Karpas-422 (cell line): Measurements from ENCODE around the gene OMP. TPM values are rescaled to one million over a fixed set of nuclear protein-coding genes. Genes with fewer than 3 reads are reported as not detected.
"Not testable (repeated sequence)": the region's sequence is repeated elsewhere in the genome, so short reads cannot be mapped to it uniquely, and the experiment has no call there.

Experiments
- DNase-seq: peaks from one replicate; pipeline ENCODE4 v3.0.0-alpha.2; 2015
- H2AFZ ChIP-seq: fragments of 200-600 bp; sonication (generic); 2 replicates; pipeline ENCODE4 v1.6.1; 2014; ENCODE audit warnings: antibody characterized with exemption, low read length, mixed read lengths
- H3K27ac ChIP-seq: fragments of 200-600 bp; sonication (generic); 2 replicates; pipeline ENCODE4 v1.5.1; 2014; ENCODE audit warnings: mild to moderate bottlenecking, low read length, moderate library complexity
- H3K27me3 ChIP-seq: fragments of 200-600 bp; sonication (generic); 2 replicates; pipeline ENCODE4 v1.6.1; 2014; ENCODE audit warnings: low read length, mixed read lengths
- H3K36me3 ChIP-seq: fragments of 200-600 bp; sonication (generic); 2 replicates; pipeline ENCODE4 v1.6.1; 2014; ENCODE audit warnings: low read length, mixed read lengths; ENCODE audit not compliant: insufficient read depth
- H3K4me1 ChIP-seq: fragments of 200-600 bp; sonication (generic); 2 replicates; pipeline ENCODE4 v1.6.1; 2014; ENCODE audit warnings: mild to moderate bottlenecking, low read length, mixed read lengths
- H3K4me2 ChIP-seq: fragments of 200-600 bp; sonication (generic); 2 replicates; pipeline ENCODE4 v1.6.1; 2014; ENCODE audit warnings: low read length, low read depth, mild to moderate bottlenecking; ENCODE audit not compliant: poor library complexity, severe bottlenecking
- H3K4me3 ChIP-seq: fragments of 200-600 bp; sonication (generic); 2 replicates; pipeline ENCODE4 v1.5.1; 2014; ENCODE audit warnings: mild to moderate bottlenecking, antibody characterized with exemption, low read length, mixed read lengths
- H3K79me2 ChIP-seq: fragments of 200-600 bp; sonication (generic); 2 replicates; pipeline ENCODE4 v1.6.1; 2014; ENCODE audit warnings: mild to moderate bottlenecking, low read length, mixed read lengths
- H3K9ac ChIP-seq: fragments of 200-600 bp; sonication (generic); 2 replicates; pipeline ENCODE4 v1.6.0; 2014; ENCODE audit warnings: low read length
- H3K9me2 ChIP-seq: fragments of 200-600 bp; sonication (generic), shearing (Covaris generic); replicated peaks from 2 replicates; pipeline ENCODE4 v1.6.0; 2014; ENCODE audit warnings: mild to moderate bottlenecking, low read length, moderate library complexity; ENCODE audit not compliant: insufficient read depth
- H3K9me3 ChIP-seq: fragments of 300-700, 200-600 bp; sonication (generic); 2 replicates; pipeline ENCODE4 v1.6.1; 2014; ENCODE audit warnings: low read length, mixed read lengths
- H4K20me1 ChIP-seq: fragments of 200-600 bp; sonication (generic); 2 replicates; pipeline ENCODE4 v1.6.1; 2014; ENCODE audit warnings: mild to moderate bottlenecking, antibody characterized with exemption, low read length, low read depth; ENCODE audit not compliant: insufficient read depth
- total RNA-seq: library from RNA; depleted of rRNA; stranded (reverse); fragments of >200 nt; shearing (Covaris generic); gene quantifications from 2 replicates; pipeline ENCODE4 v1.2.3, GENCODE V29; 2014; ENCODE audit warnings: low replicate concordance

Gene OMP
- total RNA-seq, 1 experiment from 2014 or later = not detected

DNA sequence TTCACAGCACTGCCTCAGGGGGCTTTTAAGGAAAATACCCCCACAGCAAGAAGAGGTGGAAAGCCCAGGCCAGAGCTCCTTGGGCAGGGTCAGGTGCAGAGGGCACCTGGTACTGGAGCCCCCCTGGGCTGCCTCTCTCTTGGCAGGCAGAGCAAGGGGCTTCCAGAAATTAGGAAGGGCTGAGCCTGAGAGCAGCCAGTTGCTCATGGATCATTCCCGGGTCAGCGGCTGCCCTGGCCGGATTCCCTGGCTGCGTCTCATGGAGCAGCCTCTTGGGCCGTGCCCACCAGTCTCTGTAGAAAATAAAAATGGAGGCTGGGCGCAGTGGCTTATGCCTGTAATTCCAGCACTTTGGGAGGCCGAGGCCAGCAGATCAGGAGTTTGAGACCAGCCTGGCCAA is 10.3 kb upstream of the OMP start:
- Histone ChIP-seq H3K9me2 (no peaks in the 10 kb centered on the region), H3K4me3 (no peak overlapping the region), H3K36me3 (no peaks in the 10 kb centered on the region), H3K27me3 (no peaks in the 10 kb centered on the region), H3K9me3 (no peaks in the 10 kb centered on the region), H3K79me2 (no peaks in the 10 kb centered on the region), H3K4me1 (no peaks in the 10 kb centered on the region), H4K20me1 (no peaks in the 10 kb centered on the region; the same call in 1 of the 2 replicates), H2AFZ (no peak overlapping the region), H3K27ac (no peak overlapping the region), H3K9ac (no peak overlapping the region), H3K4me2 (no peak overlapping the region)
- no peak for DNase-seq

DNA sequence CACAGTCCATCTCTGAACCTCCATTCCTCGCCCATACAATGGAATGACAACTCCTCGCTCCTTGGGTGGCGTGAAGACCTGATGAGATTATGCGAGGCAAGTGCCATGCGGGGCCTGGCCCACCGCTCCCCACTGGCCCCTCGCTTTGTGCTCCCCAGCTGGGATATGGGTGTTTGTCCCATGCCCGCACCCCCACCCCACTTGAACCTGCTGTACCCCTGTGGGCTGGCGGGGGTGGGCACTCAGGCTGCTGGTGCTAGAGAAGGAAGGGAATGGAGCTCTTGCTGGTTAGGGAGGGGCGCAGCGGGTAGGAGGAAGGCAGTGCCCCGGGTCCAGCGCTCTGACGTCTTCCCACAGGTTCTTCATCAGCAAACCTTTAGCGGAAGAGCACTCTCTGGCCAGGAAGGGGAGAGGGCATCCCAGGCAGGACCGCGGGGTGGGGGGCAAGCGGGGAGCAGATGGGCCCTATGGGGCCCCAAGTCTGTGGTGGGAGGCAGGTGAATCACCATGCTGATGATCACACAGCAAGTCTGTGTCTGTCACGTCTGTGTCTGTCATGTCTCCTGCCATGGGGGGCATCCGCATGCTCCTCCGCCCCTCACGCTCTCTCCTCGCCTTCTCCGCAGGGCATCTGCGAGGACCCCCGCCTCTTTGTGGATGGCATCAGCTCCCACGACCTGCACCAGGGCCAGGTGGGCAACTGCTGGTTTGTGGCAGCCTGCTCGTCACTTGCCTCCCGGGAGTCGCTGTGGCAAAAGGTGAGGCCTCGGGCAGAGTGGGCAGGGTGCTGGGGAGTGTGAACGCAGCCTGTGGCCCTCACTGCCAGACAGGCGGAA is 9.4 kb upstream of the OMP start:
- DNase-seq = no peak
- Histone ChIP-seq H3K4me2 (no peak overlapping the region), H3K4me1 (no peaks in the 10 kb centered on the region), H4K20me1 (no peaks in the 10 kb centered on the region; the same call in 1 of the 2 replicates), H2AFZ (no peak overlapping the region), H3K27me3 (no peaks in the 10 kb centered on the region), H3K36me3 (no peaks in the 10 kb centered on the region), H3K4me3 (no peak overlapping the region), H3K9me2 (no peaks in the 10 kb centered on the region), H3K79me2 (no peaks in the 10 kb centered on the region), H3K9ac (no peak overlapping the region), H3K27ac (no peak overlapping the region), H3K9me3 (no peaks in the 10 kb centered on the region)

DNA sequence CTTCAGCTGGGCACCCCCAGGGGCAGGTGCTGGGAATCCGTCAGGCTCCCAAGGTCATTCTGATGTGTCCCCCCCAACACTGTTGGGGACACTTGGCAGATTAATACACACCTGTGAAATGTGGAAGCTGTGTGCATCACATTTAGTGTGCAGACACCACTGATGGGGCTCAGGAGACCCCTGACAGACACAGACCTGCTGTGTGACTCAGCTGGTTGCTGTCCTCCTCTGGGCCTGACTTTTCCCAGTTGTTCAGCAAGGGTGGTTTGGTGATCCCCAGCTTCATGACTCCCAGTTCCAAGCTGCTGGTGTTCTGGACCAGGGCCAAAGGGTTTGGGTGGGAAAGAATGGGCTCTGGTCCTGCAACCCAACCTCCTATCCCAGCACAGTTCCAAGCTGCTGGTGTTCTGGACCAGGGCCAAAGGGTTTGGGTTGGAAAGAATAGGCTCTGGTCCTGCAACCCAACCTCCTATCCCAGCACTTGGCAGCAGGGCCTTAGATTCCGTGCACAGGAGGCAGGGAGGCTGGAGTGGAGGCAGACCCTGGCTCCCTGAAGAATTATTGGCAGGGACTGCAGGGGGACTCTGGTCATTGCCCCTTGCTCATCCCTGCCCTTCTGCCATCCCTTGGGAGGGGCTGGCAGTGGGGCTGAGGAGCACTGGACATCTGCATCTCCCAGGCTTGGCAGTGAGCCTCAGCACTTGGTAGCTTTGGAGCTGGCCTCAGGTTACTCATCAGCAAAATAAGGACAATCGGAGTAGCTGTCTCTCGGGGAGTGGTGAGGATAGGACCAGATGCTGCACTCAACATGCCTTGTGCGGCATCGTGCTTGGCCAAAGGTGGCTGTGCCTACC is 8.4 kb upstream of the OMP start:
- no peaks in the 10 kb centered on the region; the same call in 1 of the 2 replicates for H4K20me1 ChIP-seq
- no peak overlapping the region for H2AFZ ChIP-seq

DNA sequence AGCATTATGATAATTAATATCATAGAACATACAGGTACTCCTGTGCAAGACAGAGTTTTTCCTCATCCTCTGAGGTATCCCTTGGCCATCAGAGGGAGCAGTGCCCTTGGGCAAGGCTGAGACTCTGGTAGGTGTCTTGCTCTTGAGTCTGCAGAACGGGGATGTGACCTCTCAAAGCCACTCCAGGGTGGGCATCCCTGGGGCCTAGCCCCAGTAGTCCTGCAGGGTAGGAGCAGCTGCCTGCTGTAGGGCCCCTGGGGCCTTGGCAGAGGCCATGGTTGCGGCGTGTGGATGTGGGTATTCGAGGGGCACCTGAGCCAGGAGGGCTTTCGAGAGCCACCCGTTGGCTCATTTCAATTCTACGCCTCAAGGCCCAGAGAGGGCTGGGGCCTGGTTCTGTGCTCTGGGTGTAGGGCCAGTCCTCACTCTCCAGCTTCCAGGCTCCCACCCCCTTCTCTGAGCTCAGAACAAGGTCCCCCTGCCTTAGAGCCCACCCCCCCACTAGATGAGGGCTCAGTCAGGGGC is 7.7 kb upstream of the OMP start:
- Histone ChIP-seq H4K20me1 (no peaks in the 10 kb centered on the region; the same call in 1 of the 2 replicates), H3K36me3 (no peaks in the 10 kb centered on the region), H3K27me3 (no peaks in the 10 kb centered on the region), H3K4me1 (no peaks in the 10 kb centered on the region), H3K9me3 (no peaks in the 10 kb centered on the region), H3K27ac (no peak overlapping the region), H3K9ac (no peak overlapping the region), H3K9me2 (no peaks in the 10 kb centered on the region), H3K79me2 (no peaks in the 10 kb centered on the region), H3K4me2 (no peak overlapping the region), H2AFZ (no peak overlapping the region), H3K4me3 (no peak overlapping the region)
- DNase-seq = no peak

More for the DNA sequence above, 8.4 kb upstream of the OMP start:
- H3K4me1 ChIP-seq = no peaks in the 10 kb centered on the region
- H3K27me3 ChIP-seq = no peaks in the 10 kb centered on the region
- H3K4me2 ChIP-seq = no peak overlapping the region
- H3K9ac ChIP-seq = no peak overlapping the region
- no peak overlapping the region for H3K4me3 ChIP-seq
- DNase-seq = no peak
- no peaks in the 10 kb centered on the region for H3K79me2 ChIP-seq
- H3K9me3 ChIP-seq = no peaks in the 10 kb centered on the region
- H3K27ac ChIP-seq = no peak overlapping the region
- no peaks in the 10 kb centered on the region for H3K36me3 ChIP-seq
- H3K9me2 ChIP-seq = no peaks in the 10 kb centered on the region

DNA sequence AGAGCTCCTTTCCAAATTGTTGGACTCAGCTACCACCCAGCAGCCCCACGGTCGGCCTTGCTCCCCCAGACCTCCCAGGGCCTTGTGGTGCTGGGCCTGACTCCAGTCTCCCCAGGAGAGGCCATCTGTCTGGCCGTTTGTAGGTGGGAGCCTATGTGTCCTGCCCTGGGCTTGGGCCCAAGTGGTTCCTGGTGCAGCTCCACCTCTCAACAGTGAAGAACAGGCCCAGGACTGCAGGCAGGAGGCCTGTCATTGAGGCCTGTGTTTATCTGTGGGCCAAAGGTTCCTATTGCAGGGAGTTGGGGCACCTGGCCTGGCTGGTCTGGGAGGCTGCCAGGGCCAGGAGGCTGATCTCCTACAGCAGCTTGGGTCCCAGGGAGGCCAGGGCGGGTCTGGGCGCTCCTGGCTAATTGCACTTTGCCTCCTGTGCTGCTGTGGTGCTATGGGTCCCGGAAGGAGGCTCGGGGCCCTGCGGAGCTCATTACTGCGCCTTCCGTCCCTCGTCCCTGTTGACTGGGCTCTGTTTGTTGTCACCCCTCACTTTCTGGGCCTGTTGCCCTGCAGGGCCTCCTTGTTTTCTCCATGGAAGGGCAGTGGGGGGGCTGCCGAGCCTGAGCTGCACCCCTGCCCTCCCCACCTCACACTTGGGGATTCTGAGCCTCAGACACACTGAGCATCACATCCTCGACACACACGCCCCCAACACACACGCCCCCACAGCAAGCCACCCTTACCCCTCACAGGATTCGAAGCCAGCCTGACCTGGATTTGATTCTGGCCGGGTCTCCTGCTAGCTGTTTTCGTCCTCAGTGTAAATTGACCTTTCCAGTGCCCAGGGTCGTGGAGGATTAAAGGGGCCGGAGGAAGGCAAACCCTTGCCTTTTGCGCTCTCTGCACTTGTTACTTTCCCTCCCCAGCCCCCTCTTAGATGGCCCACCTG is 6.8 kb upstream of the OMP start:
- no peaks in the 10 kb centered on the region for H3K9me3 ChIP-seq
- H2AFZ ChIP-seq = no peak overlapping the region
- H3K9ac ChIP-seq = no peak overlapping the region
- H3K27me3 ChIP-seq = no peaks in the 10 kb centered on the region
- H3K79me2 ChIP-seq = no peaks in the 10 kb centered on the region
- no peak overlapping the region for H3K27ac ChIP-seq
- no peak overlapping the region for H3K4me3 ChIP-seq
- no peak for DNase-seq
- H3K9me2 ChIP-seq = no peaks in the 10 kb centered on the region
- H3K4me1 ChIP-seq = no peaks in the 10 kb centered on the region
- no peaks in the 10 kb centered on the region; the same call in 1 of the 2 replicates for H4K20me1 ChIP-seq
- no peak overlapping the region for H3K4me2 ChIP-seq
- no peaks in the 10 kb centered on the region for H3K36me3 ChIP-seq

DNA sequence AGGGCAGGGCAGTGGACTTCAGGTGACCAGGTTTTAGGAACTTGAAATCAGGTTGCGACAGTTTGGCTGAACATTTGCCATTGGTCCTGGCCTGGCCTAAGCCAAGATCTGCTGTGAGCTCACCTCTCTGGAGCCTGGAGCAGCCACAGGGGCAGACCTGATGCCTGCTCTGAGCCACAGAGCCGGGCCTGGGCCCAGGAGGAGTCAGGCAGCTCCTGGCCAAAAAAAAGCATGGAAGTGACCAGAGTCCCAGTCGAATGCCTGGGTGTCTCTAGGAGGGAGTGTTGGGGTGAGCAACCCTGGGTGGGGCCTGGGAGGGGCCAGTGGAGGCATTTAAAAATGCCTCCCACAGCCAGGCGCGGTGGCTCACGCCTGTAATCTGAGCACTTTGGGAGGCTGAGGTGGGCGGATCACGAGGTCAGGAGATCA is 6.0 kb upstream of the OMP start:
- no peak overlapping the region for H3K9ac ChIP-seq
- no peak for DNase-seq
- H3K4me1 ChIP-seq = no peaks in the 10 kb centered on the region
- no peaks in the 10 kb centered on the region for H3K27me3 ChIP-seq
- no peak overlapping the region for H2AFZ ChIP-seq
- no peak overlapping the region for H3K27ac ChIP-seq
- H3K9me3 ChIP-seq = no peaks in the 10 kb centered on the region
- no peak overlapping the region for H3K4me3 ChIP-seq
- no peaks in the 10 kb centered on the region; the same call in 1 of the 2 replicates for H4K20me1 ChIP-seq
- H3K9me2 ChIP-seq = no peaks in the 10 kb centered on the region
- no peaks in the 10 kb centered on the region for H3K79me2 ChIP-seq
- H3K4me2 ChIP-seq = no peak overlapping the region
- no peaks in the 10 kb centered on the region for H3K36me3 ChIP-seq

DNA sequence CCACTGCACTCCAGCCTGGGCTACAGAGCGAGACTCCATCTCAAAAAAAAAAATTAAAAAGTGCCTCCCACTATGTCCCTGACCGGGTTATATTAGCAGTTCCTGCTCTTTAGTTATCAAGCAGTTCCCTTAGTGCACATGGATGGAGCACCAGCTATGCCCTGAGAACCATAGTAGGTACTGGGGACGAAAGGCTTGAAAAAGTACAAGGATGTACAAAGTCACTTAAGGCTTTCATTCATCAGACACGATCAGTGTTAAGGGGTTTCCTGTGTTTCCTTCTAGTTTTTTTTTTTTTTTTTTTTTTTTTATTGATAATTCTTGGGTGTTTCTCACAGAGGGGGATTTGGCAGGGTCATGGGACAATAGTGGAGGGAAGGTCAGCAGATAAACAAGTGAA is 5.5 kb upstream of the OMP start:
- not testable (repeated sequence) for H3K79me2 ChIP-seq, DNase-seq, H3K27me3 ChIP-seq, H3K4me2 ChIP-seq, H3K4me1 ChIP-seq, H3K9ac ChIP-seq, H3K36me3 ChIP-seq, H2AFZ ChIP-seq, H3K9me2 ChIP-seq, H3K4me3 ChIP-seq, H4K20me1 ChIP-seq, H3K27ac ChIP-seq, H3K9me3 ChIP-seq
